Lower leg skin (tissue), 3 donors: Measurements from ENCODE around the gene FGFBP2.
"Not testable (repeated sequence)": the region's sequence is repeated elsewhere in the genome, so short reads cannot be mapped to it uniquely, and the experiment has no call there.

Source experiments
- CTCF ChIP-seq, 3 donors: fragments of 450-650 bp; IDR thresholded peaks; one replicate each; pipeline ENCODE4 v1.5.1; 2016; ENCODE audit warnings: antibody characterized with exemption in 3 of 3, mild to moderate bottlenecking in 3 of 3, moderate library complexity in 2 of 3
- POLR2A ChIP-seq, 2 donors: fragments of 450-650 bp; IDR thresholded peaks; one replicate each; pipeline ENCODE4 v1.6.1; 2016 to 2017; ENCODE audit warnings: antibody characterized with exemption in 2 of 2, mild to moderate bottlenecking in 1 of 2, moderate library complexity in 1 of 2

- not testable (repeated sequence) for TF ChIP-seq POLR2A, CTCF (IDR thresholded peaks at IDR 0.05)
These were observed 46.6 kb downstream of the FGFBP2 start for GRCh38 chr4:15916358-15916757.
